Left lung (tissue), 10 donors: ENCODE measurements around the gene PJVK. TPM values are rescaled to one million over a fixed set of nuclear protein-coding genes. Genes with fewer than 3 reads are reported as not detected.

Source experiments
- ATAC-seq: fragments of 200-7000 bp; cut with Tn5 transposase; one replicate; pipeline ENCODE4 v1.9.1; 2020; ENCODE audit warnings: moderate library complexity
- DNase-seq, 4 donors: peaks; one replicate each; pipeline ENCODE4 v3.0.0-alpha.2; 2013 to 2020
- H3K27ac ChIP-seq, 2 donors: fragments of 200-600 bp; sonication (generic) in 1 of 2; one replicate each; pipeline versions ENCODE4 v1.5.0 to v1.8.0; 2020 to 2021
- H3K27me3 ChIP-seq, 2 donors: fragments of 200-600 bp; sonication (generic) in 1 of 2; one replicate each; pipeline versions ENCODE4 v1.5.0 to v1.8.0; 2020 to 2021
- H3K36me3 ChIP-seq, 2 donors: fragments of 200-600 bp; sonication (generic) in 1 of 2; one replicate each; pipeline versions ENCODE4 v1.5.0 to v1.8.0; 2020 to 2021
- H3K4me1 ChIP-seq, 2 donors: fragments of 200-600 bp; one replicate each; pipeline ENCODE4 v1.8.0; 2021
- H3K4me3 ChIP-seq, 2 donors: fragments of 200-600 bp; sonication (generic) in 1 of 2; one replicate each; pipeline versions ENCODE4 v1.5.0 to v1.8.0; 2020 to 2021; ENCODE audit warnings: mild to moderate bottlenecking in 1 of 2
- H3K9me3 ChIP-seq, 2 donors: fragments of 200-600 bp; sonication (generic) in 1 of 2; one replicate each; pipeline versions ENCODE4 v1.5.0 to v1.8.0; 2020 to 2021
- CTCF ChIP-seq, 2 donors: fragments of 200-600 bp; sonication (generic) in 1 of 2; IDR thresholded peaks; one replicate each; pipeline versions ENCODE4 v1.5.0 to v1.8.0; 2021; ENCODE audit warnings: antibody characterized with exemption in 2 of 2
- intact Hi-C, 2 donors: fragments of 100-400 bp; cut with DNase I; formaldehyde crosslinking; loops; one replicate each; pipeline versions ENCODE4 v1.11.2 to v1.14.2; 2022
- polyA plus RNA-seq, 6 donors: library from polyadenylated mRNA; unstranded; fragments of 120-200 nt; gene quantifications; one replicate each; pipeline ENCODE4 v1.2.1, GENCODE V29; 2013; ENCODE audit not compliant: insufficient read length in 6 of 6
- total RNA-seq, 2 donors: library from RNA; stranded (reverse); fragmentation: NEBNext Ultra II Directional; extraction: Animal tissue kit (Norgen Biotek cat#: 25700); gene quantifications; one replicate each; pipeline ENCODE4 v1.2.1, GENCODE V29; 2021
- donor health status: DM: no; HTN: yes; CAD: no.
- donor health status: DM: no; HTN: no; CAD: no.

The PJVK gene
- total and polyA plus RNA-seq, 8 donors = 2.0 to 13.7 (median 11.3) TPM

GRCh38 chr2:178450524-178450773 lies 729 bp upstream of the PJVK start:
- ATAC-seq = no peak
- DNase-seq = no peak
- H3K27me3 ChIP-seq = no peaks in the 10 kb centered on the region
- H3K9me3 ChIP-seq = no peaks in the 10 kb centered on the region
- H3K4me1 ChIP-seq = peaks cover 6 to 32% of the 10 kb centered on the region in 2 donors
- TF ChIP-seq CTCF (IDR thresholded peaks at IDR 0.05) = no peak
- peak overlapping the region; percentile 54 to 81 for H3K4me3 ChIP-seq
- H3K27ac ChIP-seq = peak overlapping the region; percentile 93 to 96
- H3K36me3 ChIP-seq = peaks cover 0 to 25% of the 10 kb centered on the region in 2 donors
- intact Hi-C loops = no loop called here

- no peaks in the 10 kb centered on the region for H3K27me3 ChIP-seq
- ATAC-seq (no peak), DNase-seq (no peak)
- intact Hi-C loops = no loop called here
- H3K4me3 ChIP-seq = no peak overlapping the region
- H3K27ac ChIP-seq = no peak overlapping the region
- peaks cover 6 to 32% of the 10 kb centered on the region in 2 donors for H3K4me1 ChIP-seq
- peaks cover 0 to 8% of the 10 kb centered on the region in 2 donors for H3K36me3 ChIP-seq
- no peaks in the 10 kb centered on the region for H3K9me3 ChIP-seq
- no peak for TF ChIP-seq CTCF (IDR thresholded peaks at IDR 0.05)
These were observed 1.2 kb downstream of the PJVK start for GRCh38 chr2:178452334-178452733.

GRCh38 chr2:178452870-178453269 lies 1.7 kb downstream of the PJVK start:
- H3K4me1 ChIP-seq = peaks cover 6 to 32% of the 10 kb centered on the region in 2 donors
- H3K9me3 ChIP-seq = no peaks in the 10 kb centered on the region
- no peaks in the 10 kb centered on the region for H3K27me3 ChIP-seq
- intact Hi-C loops = no loop called here
- H3K36me3 ChIP-seq = peaks cover 0 to 5% of the 10 kb centered on the region in 2 donors
- no peak overlapping the region for H3K4me3 ChIP-seq
- TF ChIP-seq CTCF (IDR thresholded peaks at IDR 0.05) = no peak
- ATAC-seq = no peak
- H3K27ac ChIP-seq = no peak overlapping the region
- DNase-seq = no peak

GRCh38 chr2:178455947-178456346 lies 4.8 kb downstream of the PJVK start:
- ATAC-seq = no peak
- H3K4me3 ChIP-seq = no peak overlapping the region
- H3K36me3 ChIP-seq = no peaks in the 10 kb centered on the region
- H3K27me3 ChIP-seq = no peaks in the 10 kb centered on the region
- DNase-seq = no peak
- H3K9me3 ChIP-seq = no peaks in the 10 kb centered on the region
- H3K4me1 ChIP-seq = peaks cover 0 to 7% of the 10 kb centered on the region in 2 donors
- H3K27ac ChIP-seq = no peak overlapping the region
- intact Hi-C loops = no loop called here
- TF ChIP-seq CTCF (IDR thresholded peaks at IDR 0.05) = no peak

GRCh38 chr2:178457390-178457886 lies 6.3 kb downstream of the PJVK start:
- DNase-seq = no peak
- Histone ChIP-seq H3K36me3 (no peaks in the 10 kb centered on the region), H3K4me3 (no peak overlapping the region), H3K4me1 (no peaks in the 10 kb centered on the region), H3K27ac (no peak overlapping the region), H3K9me3 (no peaks in the 10 kb centered on the region), H3K27me3 (no peaks in the 10 kb centered on the region)
- intact Hi-C loops = no loop called here
- ATAC-seq = no peak
- no peak for TF ChIP-seq CTCF (IDR thresholded peaks at IDR 0.05)
